Suprapubic skin (tissue), 4 donors: ENCODE results near the gene SRP54.
"Not testable (repeated sequence)": the region's sequence is repeated elsewhere in the genome, so short reads cannot be mapped to it uniquely, and the experiment has no call there.

Experiments used
- EP300 ChIP-seq: sonication (generic); formaldehyde crosslinking; IDR thresholded peaks from one replicate; pipeline ENCODE4 v1.6.1; 2017; ENCODE audit warnings: antibody characterized with exemption
- POLR2A ChIP-seq, 2 donors: fragments of 450-650 bp; IDR thresholded peaks; one replicate each; pipeline ENCODE4 v1.6.1; 2017; ENCODE audit warnings: antibody characterized with exemption in 2 of 2, mild to moderate bottlenecking in 2 of 2, moderate library complexity in 2 of 2
- POLR2AphosphoS5 ChIP-seq, 3 donors: sonication (generic); formaldehyde crosslinking; IDR thresholded peaks; one replicate each; pipeline ENCODE4 v1.6.1; 2017; ENCODE audit warnings: antibody characterized with exemption in 3 of 3
- TF ChIP-seq, protein P1 (sequence below), 2 donors: fragments of 200-600 bp in 1 of 2; fragments of 450-650 bp in 1 of 2; sonication (generic) in 1 of 2; IDR thresholded peaks; one replicate each; pipeline ENCODE4 v1.5.1; 2016 to 2019; ENCODE audit warnings: antibody characterized with exemption in 2 of 2, mild to moderate bottlenecking in 1 of 2, moderate library complexity in 1 of 2

DNA sequence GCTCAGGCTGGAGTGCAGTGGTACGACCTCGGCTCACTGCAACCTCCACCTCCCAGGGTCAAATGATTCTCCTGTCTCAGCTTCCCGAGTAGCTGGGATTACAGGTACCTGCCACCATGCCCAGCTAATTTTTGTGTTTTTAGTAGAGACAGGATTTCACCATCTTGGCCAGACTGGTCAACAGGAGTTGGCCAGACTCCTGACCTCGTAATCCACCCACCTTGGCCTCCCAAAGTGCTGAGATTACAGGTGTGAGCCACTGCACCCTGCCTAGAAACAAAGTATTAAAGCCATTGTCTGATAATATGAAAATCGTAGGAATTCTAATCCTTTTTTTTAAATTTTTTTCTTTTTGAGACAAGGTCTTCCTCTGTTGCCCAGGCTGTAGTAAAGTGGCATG lies 82.9 kb downstream of the SRP54 start:
- TF ChIP-seq, protein P1, sequence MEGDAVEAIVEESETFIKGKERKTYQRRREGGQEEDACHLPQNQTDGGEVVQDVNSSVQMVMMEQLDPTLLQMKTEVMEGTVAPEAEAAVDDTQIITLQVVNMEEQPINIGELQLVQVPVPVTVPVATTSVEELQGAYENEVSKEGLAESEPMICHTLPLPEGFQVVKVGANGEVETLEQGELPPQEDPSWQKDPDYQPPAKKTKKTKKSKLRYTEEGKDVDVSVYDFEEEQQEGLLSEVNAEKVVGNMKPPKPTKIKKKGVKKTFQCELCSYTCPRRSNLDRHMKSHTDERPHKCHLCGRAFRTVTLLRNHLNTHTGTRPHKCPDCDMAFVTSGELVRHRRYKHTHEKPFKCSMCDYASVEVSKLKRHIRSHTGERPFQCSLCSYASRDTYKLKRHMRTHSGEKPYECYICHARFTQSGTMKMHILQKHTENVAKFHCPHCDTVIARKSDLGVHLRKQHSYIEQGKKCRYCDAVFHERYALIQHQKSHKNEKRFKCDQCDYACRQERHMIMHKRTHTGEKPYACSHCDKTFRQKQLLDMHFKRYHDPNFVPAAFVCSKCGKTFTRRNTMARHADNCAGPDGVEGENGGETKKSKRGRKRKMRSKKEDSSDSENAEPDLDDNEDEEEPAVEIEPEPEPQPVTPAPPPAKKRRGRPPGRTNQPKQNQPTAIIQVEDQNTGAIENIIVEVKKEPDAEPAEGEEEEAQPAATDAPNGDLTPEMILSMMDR (IDR thresholded peaks at IDR 0.05) = not testable (repeated sequence)
- TF ChIP-seq POLR2AphosphoS5 (IDR thresholded peaks at IDR 0.05); EP300; POLR2A (IDR thresholded peaks at IDR 0.05): not testable (repeated sequence)
